Measurements from ENCODE around the gene BRCA2. TPM values are rescaled to one million over a fixed set of nuclear protein-coding genes. Genes with fewer than 3 reads are reported as not detected.

BRCA2 gene
- total and polyA plus RNA-seq, 2 donors (not counting 1 experiment from before 2014, with no cell fraction given), result 1.2 to 6.0 TPM

GRCh38 chr13:32311188-32311897 lies 4.0 kb upstream of the BRCA2 start:
- Mint-ChIP-seq H3K27me3 (no peaks in the 10 kb centered on the region), H3K9me3 (ENCODE audit: insufficient read depth) (no peaks in the 10 kb centered on the region), H3K4me1 (peaks cover 21% of the 10 kb centered on the region), H3K27ac (no peak overlapping the region), H3K4me3 (no peak overlapping the region)
- 94% methylated on average over 34 of the region's 36 CpGs for WGBS (ENCODE audit: insufficient coverage)
- CTCF ChIA-PET, result interaction anchor here (0.8 to 2.8 kb wide), 2 partner anchors 59 to 402 kb away, joined by 3 to 14 read pairs; no protein-coding TSS in a partner anchor
- peaks cover 3% of the 10 kb centered on the region for H3K79me2 ChIP-seq (ENCODE audit: control insufficient read depth, insufficient read depth, low read length)
- no peak overlapping the region for H3K9ac ChIP-seq (ENCODE audit: low read length)
- no peak for TF ChIP-seq EZH2 (IDR thresholded peaks at IDR 0.05; ENCODE audit: borderline replicate concordance, insufficient read depth, low read depth, low read length, poor library complexity, severe bottlenecking)
- TF ChIP-seq, protein P1, sequence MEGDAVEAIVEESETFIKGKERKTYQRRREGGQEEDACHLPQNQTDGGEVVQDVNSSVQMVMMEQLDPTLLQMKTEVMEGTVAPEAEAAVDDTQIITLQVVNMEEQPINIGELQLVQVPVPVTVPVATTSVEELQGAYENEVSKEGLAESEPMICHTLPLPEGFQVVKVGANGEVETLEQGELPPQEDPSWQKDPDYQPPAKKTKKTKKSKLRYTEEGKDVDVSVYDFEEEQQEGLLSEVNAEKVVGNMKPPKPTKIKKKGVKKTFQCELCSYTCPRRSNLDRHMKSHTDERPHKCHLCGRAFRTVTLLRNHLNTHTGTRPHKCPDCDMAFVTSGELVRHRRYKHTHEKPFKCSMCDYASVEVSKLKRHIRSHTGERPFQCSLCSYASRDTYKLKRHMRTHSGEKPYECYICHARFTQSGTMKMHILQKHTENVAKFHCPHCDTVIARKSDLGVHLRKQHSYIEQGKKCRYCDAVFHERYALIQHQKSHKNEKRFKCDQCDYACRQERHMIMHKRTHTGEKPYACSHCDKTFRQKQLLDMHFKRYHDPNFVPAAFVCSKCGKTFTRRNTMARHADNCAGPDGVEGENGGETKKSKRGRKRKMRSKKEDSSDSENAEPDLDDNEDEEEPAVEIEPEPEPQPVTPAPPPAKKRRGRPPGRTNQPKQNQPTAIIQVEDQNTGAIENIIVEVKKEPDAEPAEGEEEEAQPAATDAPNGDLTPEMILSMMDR (IDR thresholded peaks at IDR 0.05), result no peak
- H3K36me3 ChIP-seq (replicated peaks in 1 of 2; ENCODE audit: control extremely low read depth in 1 of 2, control insufficient read depth in 1 of 2, extremely low read depth in 1 of 2, insufficient read depth in 2 of 2, low read length in 1 of 2), result no peaks in the 10 kb centered on the region
- no peaks in the 10 kb centered on the region for H4K20me1 ChIP-seq (ENCODE audit: control insufficient read depth, insufficient read depth, low read length, poor library complexity, severe bottlenecking)
- H3K4me1 ChIP-seq (ENCODE audit: control insufficient read depth in 2 of 2, insufficient read depth in 2 of 2, low read length in 2 of 2), result peaks cover 7 to 23% of the 10 kb centered on the region in 2 donors
- H2AFZ ChIP-seq (ENCODE audit: insufficient read depth, low read depth, low read length, poor library complexity, severe bottlenecking), result no peak overlapping the region
- intact Hi-C loops (cut with micrococcal nuclease), result loop anchor here (5.0 to 10.0 kb wide), 3 partner anchors 44 to 467 kb away; no protein-coding TSS in a partner anchor
- ATAC-seq (ENCODE audit: low read depth) (no peak), DNase-seq (no peak)
- peaks cover 0 to 6% (median 0%) of the 10 kb centered on the region in 3 donors for H3K9me3 ChIP-seq (ENCODE audit: control extremely low read depth in 1 of 3, control insufficient read depth in 2 of 3, insufficient read depth in 1 of 3, low read length in 2 of 3)
- H3K27me3 ChIP-seq (replicated peaks in 1 of 4; ENCODE audit: control extremely low read depth in 1 of 4, control insufficient read depth in 3 of 4, insufficient read depth in 4 of 4, low read length in 3 of 4), result no peaks in the 10 kb centered on the region
- H3K27ac ChIP-seq (ENCODE audit: low read length in 2 of 2), result no peak overlapping the region
- POLR2A ChIA-PET, result no interaction called here
- H3K4me3 ChIP-seq (ENCODE audit: control extremely low read depth in 1 of 5, extremely low read depth in 1 of 5, insufficient read depth in 1 of 5, low read depth in 2 of 5, low read length in 4 of 5), result no peak overlapping the region
- H3K4me2 ChIP-seq (replicated peaks; ENCODE audit: low read depth, low read length, poor library complexity, severe bottlenecking), result no peak overlapping the region

Data from B cell (primary cell).